GM18507 (cell line): ENCODE measurements around the gene SOWAHA.

Experiments used
- DNase-seq: peaks from one replicate; pipeline ENCODE4 v3.0.0; 2011; ENCODE audit warnings: low read depth; ENCODE audit not compliant: insufficient read length; ENCODE audit errors: extremely low spot score
- FAIRE-seq: peaks from 2 replicates; lab custom pipeline; 2011; peaks lifted over from hg19 to GRCh38; lab: Jason Lieb, UNC

Gene SOWAHA

DNA sequence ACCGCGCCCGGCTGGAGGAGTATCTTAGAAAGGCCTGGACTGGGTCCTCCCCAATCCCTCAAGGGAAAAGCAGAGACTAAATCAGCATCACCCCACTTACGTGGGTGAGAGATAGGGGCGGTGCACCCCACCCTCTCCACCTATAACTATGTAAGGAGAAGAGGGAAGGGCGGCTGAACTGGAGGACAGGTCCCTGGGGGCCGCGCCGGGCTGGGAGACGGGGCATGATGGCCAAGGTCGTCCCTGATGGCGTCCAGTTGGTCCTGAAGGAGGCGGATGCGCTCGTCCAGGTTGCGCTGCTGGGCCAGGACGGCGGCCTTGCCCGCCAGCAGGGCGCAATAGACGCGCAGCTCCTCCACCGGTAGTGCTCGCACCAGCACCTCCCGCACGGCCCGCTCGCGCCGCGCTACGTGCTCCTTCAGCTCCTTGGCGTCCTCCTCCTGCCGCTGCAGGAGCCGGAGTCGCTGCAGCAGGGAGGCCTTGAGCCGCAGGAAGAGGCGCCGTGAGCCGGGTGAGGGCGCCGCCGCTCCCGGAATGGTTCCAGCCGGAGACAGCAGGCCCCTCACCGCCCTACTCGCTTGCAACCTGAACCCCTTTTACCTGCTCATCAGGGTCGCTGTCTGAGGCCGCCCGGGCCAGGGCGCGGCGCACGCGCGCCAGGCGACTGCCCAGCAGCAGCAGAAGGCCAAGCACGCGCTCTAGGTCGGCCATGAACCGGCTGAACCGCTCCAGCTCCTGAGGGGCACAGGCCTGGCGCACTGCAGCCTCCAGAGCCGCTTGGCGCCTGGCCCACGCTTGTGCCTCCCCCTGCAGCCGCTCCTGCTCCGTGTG lies 9.8 kb downstream of the SOWAHA start:
- DNase-seq (no peak), FAIRE-seq (no peak)

- DNase-seq (no peak), FAIRE-seq (no peak)
These were observed 10.5 kb downstream of the SOWAHA start for GRCh38 chr5:132823481-132824050.

GRCh38 chr5:132824426-132824825 lies 11.3 kb downstream of the SOWAHA start:
- DNase-seq (no peak), FAIRE-seq (no peak)

DNA sequence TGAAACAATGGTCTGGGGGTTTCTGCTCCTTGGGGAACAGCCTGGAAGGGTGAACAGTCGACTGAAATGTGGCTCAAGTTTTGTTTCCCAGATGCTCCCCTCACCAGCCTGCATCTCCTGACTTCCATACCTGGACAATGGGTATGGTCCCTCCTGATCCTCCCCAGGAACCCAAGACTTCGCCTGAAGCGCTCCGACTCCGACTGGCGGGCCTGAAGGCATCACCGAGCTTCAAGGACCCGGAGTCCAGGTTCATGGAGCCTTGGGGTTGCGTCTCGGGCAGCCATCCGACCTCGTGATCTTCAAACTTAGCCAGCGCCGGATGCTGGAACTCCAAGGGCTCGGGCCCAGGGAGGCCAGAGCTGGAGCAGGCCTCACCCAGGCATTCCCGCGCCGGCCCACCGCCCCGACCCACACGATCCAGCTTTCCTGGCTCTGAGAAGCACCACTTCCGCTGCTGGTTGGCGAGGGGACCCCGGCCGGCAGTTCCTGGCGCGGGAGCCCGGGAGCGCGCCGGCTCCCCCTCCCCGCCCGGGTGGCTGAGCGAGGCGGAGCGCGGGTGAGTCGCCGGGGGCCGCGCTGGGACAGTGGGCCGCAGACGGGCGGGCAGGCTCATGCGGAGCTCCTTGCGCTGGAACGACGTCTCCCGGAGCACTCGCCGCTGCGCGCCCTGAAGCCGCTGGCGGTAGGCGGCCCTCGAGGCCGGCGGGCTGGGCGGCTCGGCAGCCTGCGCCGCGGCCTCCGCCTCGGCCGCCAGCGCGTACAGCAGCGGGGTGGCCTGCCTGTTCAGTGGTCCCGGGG lies 12.1 kb downstream of the SOWAHA start:
- FAIRE-seq (no peak), DNase-seq (no peak)

DNA sequence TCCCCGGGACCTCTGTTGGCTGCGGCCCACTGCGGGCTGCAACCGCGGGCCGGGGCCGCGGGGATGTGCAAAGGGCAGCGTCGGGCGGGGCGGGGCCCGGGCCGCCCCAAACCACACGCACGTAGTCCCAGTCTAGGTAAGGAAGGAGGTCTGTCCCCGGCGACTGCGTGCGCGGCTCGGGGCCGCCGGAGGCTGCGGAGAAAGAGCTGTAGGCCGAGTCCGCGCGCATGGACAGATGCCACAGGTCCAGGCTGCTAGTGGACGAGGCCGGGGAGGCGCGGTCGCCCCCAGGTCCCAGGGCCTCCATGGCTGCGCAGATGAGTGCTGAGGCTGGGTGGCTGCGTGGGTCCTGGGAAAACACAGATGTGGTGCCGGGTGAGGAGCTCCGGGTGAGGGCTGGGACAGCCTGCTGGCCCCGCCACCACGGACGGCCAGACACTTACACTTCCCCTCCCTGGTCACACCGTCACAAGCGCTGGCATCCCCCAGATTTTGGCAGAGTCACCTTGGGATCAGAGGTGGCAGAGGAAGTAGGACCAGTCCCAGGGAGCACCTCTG lies 12.8 kb downstream of the SOWAHA start:
- no peak for FAIRE-seq
- DNase-seq, result no peak

DNA sequence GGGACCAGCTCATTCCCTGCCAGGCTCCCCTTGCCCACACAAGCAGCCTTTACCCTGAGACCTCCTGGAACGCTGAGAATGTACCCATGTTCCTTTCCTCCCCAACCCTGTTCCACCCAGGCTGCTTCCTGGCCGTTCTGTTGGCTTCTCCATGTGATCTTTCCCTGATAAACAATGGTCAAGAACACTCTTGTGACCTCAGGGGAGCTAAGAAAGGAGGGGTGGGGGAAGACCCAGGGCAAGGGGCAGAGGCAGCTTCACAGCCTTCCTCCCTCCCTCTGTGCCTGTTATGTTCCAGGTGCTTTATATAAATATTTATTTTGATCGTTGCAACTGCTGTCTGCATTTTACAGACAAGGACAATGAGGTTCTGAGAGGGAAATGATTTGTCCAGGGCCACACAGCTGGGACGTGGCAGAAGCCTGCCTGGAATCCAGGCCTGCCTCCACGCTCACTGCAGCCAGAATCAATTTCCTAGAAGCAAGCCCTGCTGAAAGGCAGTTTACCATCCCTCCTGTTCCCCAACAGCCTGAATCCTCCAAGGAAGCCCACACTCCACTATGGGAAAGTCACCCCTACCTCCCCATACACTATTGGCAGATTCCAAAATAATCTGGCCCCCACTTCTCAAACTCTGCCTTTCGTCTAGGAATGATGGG lies 13.5 kb downstream of the SOWAHA start:
- FAIRE-seq (no peak), DNase-seq (no peak)

- FAIRE-seq, result no peak
These were observed 15.0 kb downstream of the SOWAHA start for GRCh38 chr5:132827943-132828673.

GRCh38 chr5:132828846-132829494 lies 15.9 kb downstream of the SOWAHA start:
- FAIRE-seq (no peak), DNase-seq (no peak)

More at GRCh38 chr5:132827943-132828673, 15.0 kb downstream of the SOWAHA start:
- no peak for DNase-seq

- FAIRE-seq (peak; percentile 51), DNase-seq (peak; percentile 81)
These were observed 16.8 kb downstream of the SOWAHA start for GRCh38 chr5:132829742-132830435.

DNA sequence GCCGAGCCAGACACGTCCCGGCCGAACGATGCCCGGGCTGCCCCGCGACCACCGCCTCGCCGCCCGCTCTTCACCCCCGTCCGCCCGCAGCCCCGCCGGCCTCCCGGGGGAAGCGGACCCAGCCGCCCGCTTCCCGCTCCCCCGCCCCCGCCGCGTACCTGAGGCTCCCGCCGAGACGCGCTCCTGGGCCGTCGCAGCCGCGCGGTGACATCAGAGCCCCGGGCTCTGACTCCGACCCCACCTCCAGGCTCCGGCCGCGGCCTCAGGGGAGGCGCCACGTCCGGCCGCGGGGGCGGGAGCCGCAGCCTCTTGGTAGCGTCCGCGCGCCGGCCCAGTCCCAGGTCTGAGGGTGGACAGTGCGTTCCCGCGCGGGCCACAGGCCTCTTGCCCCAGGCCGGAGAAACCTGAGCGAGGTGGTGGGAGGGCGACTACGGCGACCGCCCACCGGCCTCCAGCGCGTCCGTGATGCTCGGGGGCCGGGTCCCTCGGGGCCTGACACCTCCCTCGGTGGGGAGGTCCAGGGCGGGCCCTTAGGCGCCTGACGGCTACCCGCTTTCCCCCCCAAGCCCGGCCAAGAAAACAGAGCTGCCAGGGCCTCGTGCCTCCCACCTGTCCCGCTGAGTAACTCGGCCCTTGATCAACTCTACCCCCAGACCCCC lies 17.5 kb downstream of the SOWAHA start, which contains the start of gene SHROOM1:
TSS of gene SHROOM1 (minus strand) at position 212 of the 659 bp plus-strand sequence. CDS start 4,507 bp downstream, outside the sequence.
- peak; percentile 50 for FAIRE-seq
- peak; percentile 63 for DNase-seq

DNA sequence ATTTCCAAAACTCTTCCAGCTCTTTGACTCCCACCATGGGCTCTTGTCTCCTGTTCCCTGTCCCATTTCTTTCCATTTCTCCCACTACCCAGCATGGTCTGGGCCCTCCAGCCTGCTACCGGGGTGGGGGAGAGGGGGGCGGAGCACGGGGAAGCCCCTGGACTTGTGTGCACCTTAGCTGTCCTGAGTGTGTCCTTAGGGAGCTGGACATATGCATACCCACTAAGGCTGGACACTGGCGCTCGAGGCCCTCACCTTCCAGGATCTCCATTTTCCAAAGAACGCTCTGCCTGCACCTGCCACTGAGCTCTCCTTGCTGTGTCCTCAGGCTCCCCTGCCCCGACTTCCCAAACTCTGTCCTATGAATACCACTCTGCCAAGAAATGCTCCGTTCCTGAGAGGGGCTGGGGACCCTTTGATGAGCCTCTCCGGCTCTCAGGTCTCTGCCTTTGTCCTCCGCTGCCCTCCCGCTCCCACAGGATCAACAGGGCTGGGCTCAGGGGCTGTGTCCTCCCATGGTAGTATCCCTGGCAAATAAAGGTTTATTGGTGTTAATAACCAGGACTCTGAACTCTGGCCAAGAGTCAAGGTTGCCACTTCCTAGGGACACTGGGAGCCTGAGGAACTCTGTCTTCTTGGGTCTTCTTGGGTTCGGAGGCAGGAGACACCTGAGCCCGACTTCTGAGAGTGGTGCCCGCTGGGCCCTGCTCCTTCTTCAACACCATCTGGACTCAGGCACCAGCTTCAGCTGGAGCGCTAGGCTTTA lies 18.2 kb downstream of the SOWAHA start:
- FAIRE-seq (no peak), DNase-seq (no peak)

- FAIRE-seq (no peak), DNase-seq (no peak)
These were observed 19.5 kb downstream of the SOWAHA start for GRCh38 chr5:132832612-132833011.

DNA sequence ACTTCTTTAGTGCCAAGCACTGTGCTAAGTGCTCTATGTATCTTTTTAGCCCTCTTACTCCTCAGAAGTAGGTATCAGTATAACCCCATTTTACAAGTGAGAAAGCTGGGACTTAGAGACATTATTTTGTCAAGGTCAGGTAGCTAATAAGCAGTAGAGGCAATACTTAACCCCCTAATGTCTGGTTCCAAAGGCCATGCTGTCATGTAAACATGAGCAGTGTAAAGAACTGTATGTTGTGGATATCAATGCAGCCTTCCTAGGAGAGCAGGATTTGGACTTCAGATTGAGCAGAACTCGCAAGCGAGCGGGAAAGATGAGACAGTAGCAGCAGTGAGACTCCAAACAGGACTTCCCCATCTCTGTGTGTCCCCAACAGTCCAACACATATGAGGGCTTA lies 21.0 kb downstream of the SOWAHA start:
- FAIRE-seq (no peak), DNase-seq (no peak)

GRCh38 chr5:132836852-132837251 lies 23.8 kb downstream of the SOWAHA start:
- FAIRE-seq (no peak), DNase-seq (no peak)

DNA sequence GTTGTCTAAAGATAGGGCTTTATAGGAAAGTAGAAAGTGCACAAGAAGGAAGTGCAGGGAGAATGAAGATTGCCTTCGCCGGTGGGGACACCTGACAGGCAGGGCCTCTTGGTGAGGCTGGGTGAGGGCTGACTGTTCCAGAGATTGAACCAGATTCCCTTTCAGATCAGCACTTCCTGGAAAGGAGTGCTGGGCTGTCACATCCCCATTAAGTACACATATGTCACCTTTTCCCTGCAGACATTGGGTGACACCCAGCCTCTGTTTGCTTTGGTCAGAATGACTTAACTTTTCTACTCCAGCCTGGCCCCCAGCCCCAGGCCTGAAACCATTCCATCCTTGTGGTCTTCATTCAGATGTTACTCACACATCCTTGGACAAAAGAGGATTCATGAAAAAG lies 24.8 kb downstream of the SOWAHA start:
- DNase-seq (no peak), FAIRE-seq (no peak)

DNA sequence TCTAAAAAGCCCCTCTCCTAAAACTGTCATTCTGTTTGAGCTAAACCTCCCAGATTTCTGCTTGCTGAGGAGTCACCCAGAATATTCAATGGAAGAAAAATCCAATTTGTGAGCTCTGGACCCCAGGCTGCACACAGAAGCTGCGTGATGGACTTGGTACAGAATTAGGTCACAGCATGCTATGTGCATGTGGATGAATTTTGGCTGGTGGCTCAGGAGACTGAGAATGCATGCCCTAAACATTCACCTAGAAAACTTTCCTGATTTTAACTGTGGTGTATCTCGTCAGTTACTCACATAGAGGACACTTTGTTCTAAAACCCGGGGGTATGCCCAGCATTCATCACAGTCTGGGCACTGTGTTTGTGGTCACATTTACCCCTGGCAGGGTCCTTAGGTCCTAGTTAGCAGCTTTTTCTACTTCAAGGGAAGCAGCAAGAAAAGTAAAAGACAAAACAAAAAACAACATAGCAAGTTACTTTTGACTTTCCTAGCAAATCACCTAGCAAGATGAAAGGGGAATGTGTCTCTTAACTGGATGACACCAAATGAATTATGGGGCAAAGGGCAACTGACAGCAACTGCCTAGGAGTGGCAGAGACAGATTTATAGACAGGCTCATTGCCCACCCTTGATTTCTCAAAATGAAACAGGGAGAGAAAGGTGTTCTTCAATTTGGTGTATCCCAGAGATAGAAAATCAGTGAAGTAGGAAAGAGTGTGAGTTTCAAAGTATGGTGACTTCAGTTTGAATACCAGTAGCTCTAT lies 25.6 kb downstream of the SOWAHA start:
- FAIRE-seq (no peak), DNase-seq (no peak)
